ENCODE data around the gene RABEP2. TPM values are rescaled to one million over a fixed set of nuclear protein-coding genes. Genes with fewer than 3 reads are reported as not detected.

The RABEP2 gene
- total and polyA plus RNA-seq, 2 experiments from 2014 or later = 11.8 to 27.2 TPM

GRCh38 chr16:28958836-28959235 lies 33.8 kb upstream of the RABEP2 start (continued):
- TF ChIP-seq CTCF (conservative IDR thresholded peaks at IDR 0.05; ENCODE audit: low read depth in 2 of 2) = no peak
- no peak for TF ChIP-seq JUNB (IDR thresholded peaks at IDR 0.05; ENCODE audit: unreplicated experiment)
- no peak for TF ChIP-seq STAT1 (IDR thresholded peaks at IDR 0.05; ENCODE audit: unreplicated experiment)
- TF ChIP-seq ETS1 (IDR thresholded peaks at IDR 0.05) = no peak

- Histone ChIP-seq H3K9me2 (ENCODE audit: insufficient read depth) (no peaks in the 10 kb centered on the region), H3F3A (replicated peaks; ENCODE audit: low read depth) (no peaks in the 10 kb centered on the region), H2AFZ (no peak overlapping the region), H3K27ac (ENCODE audit: low read depth) (no peak overlapping the region), H3K79me2 (replicated peaks; ENCODE audit: insufficient read depth) (peaks cover 9% of the 10 kb centered on the region), H3K36me3 (ENCODE audit: insufficient read depth) (peaks cover 61% of the 10 kb centered on the region), H3K4me2 (no peak overlapping the region), H3K27me3 (ENCODE audit: insufficient read depth) (no peaks in the 10 kb centered on the region), H3K4me3 (no peak overlapping the region), H3K4me1 (ENCODE audit: insufficient read depth) (no peaks in the 10 kb centered on the region), H4K20me1 (replicated peaks; ENCODE audit: insufficient read depth) (peaks cover 15% of the 10 kb centered on the region)
- no peaks in the 10 kb centered on the region for H3K4me1 Mint-ChIP-seq
- no peak overlapping the region for H3K27ac Mint-ChIP-seq
- peaks cover 3% of the 10 kb centered on the region for H3K27me3 Mint-ChIP-seq (ENCODE audit: insufficient read depth, low read depth, poor library complexity)
- no peak for TF ChIP-seq NANOG (IDR thresholded peaks at IDR 0.05; ENCODE audit: borderline replicate concordance)
- TF ChIP-seq POLR2AphosphoS5 (IDR thresholded peaks at IDR 0.05; ENCODE audit: low read depth) = no peak
- TF ChIP-seq JUNB (IDR thresholded peaks at IDR 0.05; ENCODE audit: unreplicated experiment) = no peak
- H3K9me3 Mint-ChIP-seq = no peaks in the 10 kb centered on the region
- H3K36me3 Mint-ChIP-seq (ENCODE audit: low read depth) = peaks cover 83% of the 10 kb centered on the region
- no peak overlapping the region for H3K4me3 Mint-ChIP-seq
- ATAC-seq (no peak), DNase-seq (ENCODE audit: low spot score) (no peak)
Observed at GRCh38 chr16:28958216-28958615, 33.2 kb upstream of the RABEP2 start.

- Histone ChIP-seq H3K27me3 (ENCODE audit: insufficient read depth) (no peaks in the 10 kb centered on the region), H3K36me3 (ENCODE audit: insufficient read depth) (peaks cover 40% of the 10 kb centered on the region), H2AFZ (no peak overlapping the region), H3K27ac (ENCODE audit: low read depth) (no peak overlapping the region), H3K79me2 (replicated peaks; ENCODE audit: insufficient read depth) (peaks cover 31% of the 10 kb centered on the region), H3K4me2 (peak overlapping the region; percentile 95), H3K9me2 (ENCODE audit: insufficient read depth) (no peaks in the 10 kb centered on the region), H3K4me3 (peak overlapping the region; percentile 79), H3F3A (replicated peaks; ENCODE audit: low read depth) (no peaks in the 10 kb centered on the region; the same call in 1 of the 2 replicates), H4K20me1 (replicated peaks; ENCODE audit: insufficient read depth) (no peaks in the 10 kb centered on the region; the same call in 1 of the 2 replicates), H3K4me1 (ENCODE audit: insufficient read depth) (peaks cover 4% of the 10 kb centered on the region; the same call in 1 of the 2 replicates)
- Mint-ChIP-seq H3K4me3 (peak overlapping the region; percentile 97), H3K9me3 (no peaks in the 10 kb centered on the region), H3K27me3 (ENCODE audit: insufficient read depth, low read depth, poor library complexity) (peaks cover 15% of the 10 kb centered on the region), H3K4me1 (peaks cover 10% of the 10 kb centered on the region; the same call in 2 of the 3 replicates), H3K27ac (peak overlapping the region; percentile 93), H3K36me3 (ENCODE audit: low read depth) (peaks cover 52% of the 10 kb centered on the region)
- DNase-seq (ENCODE audit: low spot score) (peak; percentile 42), ATAC-seq (peak; percentile 46)
- TF ChIP-seq ZNF114 (CRISPR knock-in tag; IDR thresholded peaks at IDR 0.05) (no peak), CTCF (conservative IDR thresholded peaks at IDR 0.05; ENCODE audit: low read depth in 2 of 2) (no peak), NANOG (IDR thresholded peaks at IDR 0.05; ENCODE audit: borderline replicate concordance) (no peak), EZH2phosphoT487 (IDR thresholded peaks at IDR 0.05; ENCODE audit: unreplicated experiment) (no peak), REST (IDR thresholded peaks at IDR 0.05; ENCODE audit: unreplicated experiment) (no peak), POLR2AphosphoS5 (IDR thresholded peaks at IDR 0.05; ENCODE audit: low read depth) (no peak), JUNB (IDR thresholded peaks at IDR 0.05; ENCODE audit: unreplicated experiment) (no peak)
Observed at GRCh38 chr16:28951410-28951943, 26.4 kb upstream of the RABEP2 start.
